Adrenal gland (tissue), 5 donors: Measurements from ENCODE around the gene LEFTY1.

Source experiments
- CTCF ChIP-seq, 6 experiments: fragments of 450-650 bp in 4 of 6; fragments of 200-600 bp in 2 of 6; sonication (generic) in 1 of 6; IDR thresholded peaks; 1 replicate in 5 of 6; 2 replicates in 1 of 6; pipeline versions ENCODE4 v1.5.1 to v1.8.0; 2016 to 2021; ENCODE audit warnings: antibody characterized with exemption in 6 of 6, mild to moderate bottlenecking in 2 of 6, moderate library complexity in 1 of 6
- POLR2A ChIP-seq, 2 donors: fragments of 450-650 bp; IDR thresholded peaks; one replicate each; pipeline ENCODE4 v1.6.1; 2017; ENCODE audit warnings: antibody characterized with exemption in 2 of 2, mild to moderate bottlenecking in 2 of 2, moderate library complexity in 1 of 2
- donor health status: DM: no; HTN: no; CAD: no.

GRCh38 chr1:225936523-225936922 is 47.6 kb upstream of the LEFTY1 start:
- TF ChIP-seq CTCF (IDR thresholded peaks at IDR 0.05) (no peak), POLR2A (IDR thresholded peaks at IDR 0.05) (no peak)
